ENCODE results near the gene POU4F3.
"Not testable (repeated sequence)": the region's sequence is repeated elsewhere in the genome, so short reads cannot be mapped to it uniquely, and the experiment has no call there.

POU4F3 gene, protein sequence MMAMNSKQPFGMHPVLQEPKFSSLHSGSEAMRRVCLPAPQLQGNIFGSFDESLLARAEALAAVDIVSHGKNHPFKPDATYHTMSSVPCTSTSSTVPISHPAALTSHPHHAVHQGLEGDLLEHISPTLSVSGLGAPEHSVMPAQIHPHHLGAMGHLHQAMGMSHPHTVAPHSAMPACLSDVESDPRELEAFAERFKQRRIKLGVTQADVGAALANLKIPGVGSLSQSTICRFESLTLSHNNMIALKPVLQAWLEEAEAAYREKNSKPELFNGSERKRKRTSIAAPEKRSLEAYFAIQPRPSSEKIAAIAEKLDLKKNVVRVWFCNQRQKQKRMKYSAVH

DNA sequence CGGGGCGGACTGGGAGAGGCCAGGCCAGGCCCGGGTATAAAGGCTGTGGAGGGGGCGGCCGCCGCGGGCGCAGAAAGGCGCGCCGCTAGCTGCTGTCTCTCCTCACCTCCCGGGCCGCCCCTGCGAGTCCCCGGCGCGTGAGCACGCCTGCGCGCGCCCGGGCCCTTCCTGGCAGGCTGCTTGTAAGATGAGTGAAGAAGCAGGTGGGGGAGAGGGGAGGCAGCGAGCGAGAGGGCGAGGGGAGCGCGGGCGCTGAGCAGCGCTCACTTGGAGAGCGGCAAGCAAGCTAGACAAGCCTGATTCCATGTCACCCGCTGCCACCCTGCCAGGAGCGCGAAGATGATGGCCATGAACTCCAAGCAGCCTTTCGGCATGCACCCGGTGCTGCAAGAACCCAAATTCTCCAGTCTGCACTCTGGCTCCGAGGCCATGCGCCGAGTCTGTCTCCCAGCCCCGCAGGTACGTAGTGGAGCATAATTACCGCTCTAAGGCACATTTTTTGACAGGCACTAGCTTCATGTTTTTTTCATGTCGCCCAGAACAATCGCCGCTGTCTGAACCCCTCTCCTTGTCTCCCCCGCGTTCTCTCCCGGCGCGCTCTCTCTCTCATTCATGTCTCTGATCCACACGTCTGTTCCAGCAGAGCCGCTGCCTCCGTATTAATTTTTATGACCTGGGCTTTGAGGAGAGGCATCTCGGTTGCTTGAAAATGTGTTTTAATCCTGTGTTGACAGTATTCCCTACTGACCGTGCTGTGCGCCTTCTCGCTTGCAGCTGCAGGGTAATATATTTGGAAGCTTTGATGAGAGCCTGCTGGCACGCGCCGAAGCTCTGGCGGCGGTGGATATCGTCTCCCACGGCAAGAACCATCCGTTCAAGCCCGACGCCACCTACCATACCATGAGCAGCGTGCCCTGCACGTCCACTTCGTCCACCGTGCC lies at the start of gene POU4F3:
Gene POU4F3, plus strand, starts transcription at position 66 of the 941 bp plus-strand sequence. Its CDS starts 274 bp downstream, at position 340.
- Histone ChIP-seq H3K4me1 (ENCODE audit: control insufficient read depth, insufficient read depth, low read length) (no peaks in the 10 kb centered on the region), H3K9ac (ENCODE audit: low read depth, low read length) (no peak within 1 kb of the TSS), H3K9me3 (ENCODE audit: control insufficient read depth, insufficient read depth, low read length) (no peaks in the 10 kb centered on the region), H3K4me3 (ENCODE audit: low read depth, low read length) (peak within 1 kb of the TSS; percentile 54), H3K27me3 (ENCODE audit: control insufficient read depth, insufficient read depth, low read length) (peaks cover 100% of the 10 kb centered on the region), H3K36me3 (ENCODE audit: control insufficient read depth, insufficient read depth, low read length) (no peaks in the 10 kb centered on the region)

DNA sequence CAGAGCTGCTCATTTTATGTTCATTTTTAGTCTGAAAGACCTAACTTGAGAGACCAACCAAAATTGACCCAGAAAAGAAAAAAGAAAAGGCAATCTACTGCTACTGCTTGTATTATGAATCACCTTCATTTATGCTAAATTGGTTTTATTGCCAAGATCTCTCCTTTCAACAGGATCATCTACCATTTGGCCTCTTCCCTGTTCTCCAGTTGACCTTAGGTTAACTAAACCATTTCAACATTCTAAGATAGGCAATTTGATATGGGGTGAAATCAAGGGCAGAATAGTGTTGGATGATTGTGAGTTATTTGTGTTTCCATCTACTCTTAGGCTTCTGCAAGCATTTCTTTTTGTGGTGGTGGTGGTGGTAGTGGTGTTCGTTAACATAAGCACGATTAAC lies 48.3 kb upstream of the POU4F3 start:
- Histone ChIP-seq H3K27me3 (ENCODE audit: control insufficient read depth, insufficient read depth, low read length) (no peaks in the 10 kb centered on the region), H3K4me1 (ENCODE audit: control insufficient read depth, insufficient read depth, low read length) (no peaks in the 10 kb centered on the region), H3K9ac (ENCODE audit: low read depth, low read length) (no peak overlapping the region), H3K9me3 (ENCODE audit: control insufficient read depth, insufficient read depth, low read length) (no peaks in the 10 kb centered on the region), H3K36me3 (ENCODE audit: control insufficient read depth, insufficient read depth, low read length) (peaks cover 2% of the 10 kb centered on the region), H3K4me3 (ENCODE audit: low read depth, low read length) (no peak overlapping the region)

DNA sequence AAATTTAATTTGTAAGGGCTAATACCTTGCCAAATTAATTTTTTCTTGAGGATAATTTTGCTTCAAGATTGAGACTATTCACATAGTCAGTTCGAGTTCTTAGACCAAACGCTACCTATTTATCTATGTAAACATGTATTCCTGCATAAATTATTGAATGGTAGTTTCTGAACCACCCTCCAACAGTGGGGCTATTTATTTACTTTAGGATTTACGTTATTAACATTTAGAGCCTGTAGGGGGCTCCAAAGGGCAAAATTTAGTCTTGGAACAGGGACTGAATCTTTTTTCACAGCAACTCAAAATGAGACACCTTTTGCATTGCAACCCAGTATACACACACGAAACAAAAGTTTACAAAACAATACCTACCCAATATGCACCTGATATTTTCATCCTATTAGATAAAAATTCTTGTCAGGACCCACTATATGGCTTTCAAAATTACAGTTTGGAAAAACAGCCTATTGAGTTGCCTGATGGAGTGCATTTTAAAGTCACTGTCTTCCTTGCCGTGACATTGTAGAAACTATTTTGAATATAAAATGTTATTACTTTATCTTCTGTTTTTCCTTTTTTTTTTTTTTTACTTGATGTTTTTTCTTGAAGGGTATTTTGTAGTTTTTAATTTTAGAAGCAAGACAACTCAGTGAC lies 47.1 kb upstream of the POU4F3 start:
- H3K4me3 ChIP-seq (ENCODE audit: low read depth, low read length), result no peak overlapping the region
- H3K9ac ChIP-seq (ENCODE audit: low read depth, low read length), result no peak overlapping the region
- H3K9me3 ChIP-seq (ENCODE audit: control insufficient read depth, insufficient read depth, low read length), result no peaks in the 10 kb centered on the region
- no peaks in the 10 kb centered on the region for H3K27me3 ChIP-seq (ENCODE audit: control insufficient read depth, insufficient read depth, low read length)
- H3K4me1 ChIP-seq (ENCODE audit: control insufficient read depth, insufficient read depth, low read length), result no peaks in the 10 kb centered on the region
- H3K36me3 ChIP-seq (ENCODE audit: control insufficient read depth, insufficient read depth, low read length), result no peaks in the 10 kb centered on the region

DNA sequence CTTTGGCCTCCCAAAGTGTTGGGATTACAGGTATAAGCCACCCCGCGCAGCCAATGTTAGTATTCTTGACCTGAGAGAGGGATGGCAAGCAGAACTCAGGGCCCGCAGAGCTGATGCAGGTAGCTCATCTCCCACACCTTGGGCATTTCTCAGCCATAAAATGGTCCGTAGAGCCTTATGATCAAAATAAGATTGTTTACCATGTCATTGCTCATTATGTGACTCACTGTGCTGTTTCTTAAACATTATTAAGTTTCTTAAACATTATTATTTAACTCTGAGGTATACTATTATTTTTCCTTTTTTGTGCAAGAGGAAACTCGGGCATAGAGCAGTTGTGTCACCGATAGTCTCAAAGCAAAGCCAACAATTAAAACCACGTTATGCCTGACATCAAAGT lies 42.4 kb upstream of the POU4F3 start:
- Histone ChIP-seq H3K4me1 (ENCODE audit: control insufficient read depth, insufficient read depth, low read length) (no peaks in the 10 kb centered on the region), H3K36me3 (ENCODE audit: control insufficient read depth, insufficient read depth, low read length) (no peaks in the 10 kb centered on the region), H3K4me3 (ENCODE audit: low read depth, low read length) (no peak overlapping the region), H3K27me3 (ENCODE audit: control insufficient read depth, insufficient read depth, low read length) (no peaks in the 10 kb centered on the region), H3K9ac (ENCODE audit: low read depth, low read length) (no peak overlapping the region), H3K9me3 (ENCODE audit: control insufficient read depth, insufficient read depth, low read length) (no peaks in the 10 kb centered on the region)

DNA sequence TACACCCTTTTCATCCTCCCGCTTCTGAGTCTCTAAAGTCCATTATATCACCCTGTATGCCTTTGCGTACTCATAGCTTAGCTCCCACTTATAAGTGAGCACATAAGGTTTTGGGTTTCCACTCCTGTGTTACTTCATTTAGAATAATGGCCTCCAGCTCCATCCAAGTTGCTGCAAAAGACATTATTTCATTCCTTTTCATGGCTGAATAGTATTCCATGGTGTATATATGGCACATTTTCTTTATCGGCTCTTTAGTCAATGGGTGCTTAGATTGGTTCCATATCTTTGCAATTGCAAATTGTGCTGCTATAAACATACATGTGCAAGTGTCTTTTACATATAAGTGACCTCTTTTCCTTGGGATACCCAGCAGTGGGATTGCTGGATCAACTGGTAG lies 39.7 kb upstream of the POU4F3 start:
- not testable (repeated sequence) for H3K9me3 ChIP-seq (ENCODE audit: control insufficient read depth, insufficient read depth, low read length); H3K9ac ChIP-seq (ENCODE audit: low read depth, low read length); H3K36me3 ChIP-seq (ENCODE audit: control insufficient read depth, insufficient read depth, low read length); H3K4me3 ChIP-seq (ENCODE audit: low read depth, low read length); H3K27me3 ChIP-seq (ENCODE audit: control insufficient read depth, insufficient read depth, low read length); H3K4me1 ChIP-seq (ENCODE audit: control insufficient read depth, insufficient read depth, low read length)

DNA sequence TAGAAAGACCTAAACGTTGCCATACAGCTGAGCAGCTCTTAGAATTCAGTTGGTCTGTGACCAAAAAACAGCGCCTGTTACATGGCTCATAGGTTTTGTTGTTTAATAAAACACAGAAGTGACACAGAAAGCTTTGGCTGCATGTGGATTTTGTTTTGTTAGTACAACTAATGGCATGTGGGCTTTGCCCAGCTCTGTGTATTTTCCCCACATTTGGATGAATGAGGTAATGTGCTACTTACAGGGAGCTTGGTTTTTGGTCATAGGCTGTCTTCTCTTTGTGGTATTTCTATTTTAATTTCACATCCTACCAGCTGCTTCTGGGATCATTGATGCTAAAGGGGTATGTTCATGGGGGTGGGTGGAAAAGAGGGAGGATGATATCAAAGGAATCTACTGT lies 37.0 kb upstream of the POU4F3 start:
- no peak overlapping the region for H3K9ac ChIP-seq (ENCODE audit: low read depth, low read length)
- H3K9me3 ChIP-seq (ENCODE audit: control insufficient read depth, insufficient read depth, low read length), result no peaks in the 10 kb centered on the region
- no peaks in the 10 kb centered on the region for H3K4me1 ChIP-seq (ENCODE audit: control insufficient read depth, insufficient read depth, low read length)
- no peak overlapping the region for H3K4me3 ChIP-seq (ENCODE audit: low read depth, low read length)
- H3K36me3 ChIP-seq (ENCODE audit: control insufficient read depth, insufficient read depth, low read length), result no peaks in the 10 kb centered on the region
- no peaks in the 10 kb centered on the region for H3K27me3 ChIP-seq (ENCODE audit: control insufficient read depth, insufficient read depth, low read length)

DNA sequence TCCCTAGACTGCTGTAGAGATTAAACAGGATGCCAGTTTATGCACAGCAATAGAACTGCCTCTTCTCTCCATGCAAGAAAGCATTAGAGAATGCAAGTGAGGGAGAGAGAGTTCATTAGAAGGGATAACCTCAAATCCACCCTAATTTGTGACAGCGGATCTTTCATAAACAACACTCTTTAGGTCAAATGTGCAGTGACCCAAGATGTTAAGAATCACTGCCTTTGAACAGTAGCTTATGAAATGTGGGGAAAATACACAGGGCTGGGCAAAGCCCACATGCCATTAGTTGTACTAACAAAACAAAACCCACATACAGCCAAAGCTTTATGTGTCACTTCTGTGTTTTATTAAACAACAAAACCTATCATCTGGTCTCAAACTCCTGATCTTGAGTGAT lies 36.2 kb upstream of the POU4F3 start:
- no peak overlapping the region for H3K4me3 ChIP-seq (ENCODE audit: low read depth, low read length)
- no peaks in the 10 kb centered on the region for H3K9me3 ChIP-seq (ENCODE audit: control insufficient read depth, insufficient read depth, low read length)
- no peaks in the 10 kb centered on the region for H3K4me1 ChIP-seq (ENCODE audit: control insufficient read depth, insufficient read depth, low read length)
- H3K9ac ChIP-seq (ENCODE audit: low read depth, low read length), result no peak overlapping the region
- no peaks in the 10 kb centered on the region for H3K27me3 ChIP-seq (ENCODE audit: control insufficient read depth, insufficient read depth, low read length)
- H3K36me3 ChIP-seq (ENCODE audit: control insufficient read depth, insufficient read depth, low read length), result no peaks in the 10 kb centered on the region

DNA sequence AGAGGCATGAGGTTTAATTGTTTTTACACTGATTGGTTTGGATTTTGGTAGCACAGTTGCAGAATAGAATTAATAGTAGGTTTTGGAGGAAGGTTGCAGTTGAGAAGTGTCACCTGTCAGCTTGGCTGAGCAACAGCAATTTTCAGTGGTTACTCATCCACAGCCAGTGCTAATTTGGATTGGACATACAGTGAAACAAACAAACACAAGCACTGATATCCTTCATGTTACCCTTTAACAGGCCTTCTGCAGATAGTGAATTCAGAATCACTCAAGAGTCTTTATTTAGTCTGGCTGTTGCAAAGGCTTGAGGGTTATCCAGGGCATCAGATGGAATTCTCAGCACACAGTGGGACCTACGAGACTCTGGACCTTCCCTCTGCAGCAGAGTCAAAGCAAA lies 31.8 kb upstream of the POU4F3 start:
- Histone ChIP-seq H3K4me3 (ENCODE audit: low read depth, low read length) (no peak overlapping the region), H3K9me3 (ENCODE audit: control insufficient read depth, insufficient read depth, low read length) (no peaks in the 10 kb centered on the region), H3K27me3 (ENCODE audit: control insufficient read depth, insufficient read depth, low read length) (no peaks in the 10 kb centered on the region), H3K36me3 (ENCODE audit: control insufficient read depth, insufficient read depth, low read length) (no peaks in the 10 kb centered on the region), H3K9ac (ENCODE audit: low read depth, low read length) (no peak overlapping the region), H3K4me1 (ENCODE audit: control insufficient read depth, insufficient read depth, low read length) (no peaks in the 10 kb centered on the region)

DNA sequence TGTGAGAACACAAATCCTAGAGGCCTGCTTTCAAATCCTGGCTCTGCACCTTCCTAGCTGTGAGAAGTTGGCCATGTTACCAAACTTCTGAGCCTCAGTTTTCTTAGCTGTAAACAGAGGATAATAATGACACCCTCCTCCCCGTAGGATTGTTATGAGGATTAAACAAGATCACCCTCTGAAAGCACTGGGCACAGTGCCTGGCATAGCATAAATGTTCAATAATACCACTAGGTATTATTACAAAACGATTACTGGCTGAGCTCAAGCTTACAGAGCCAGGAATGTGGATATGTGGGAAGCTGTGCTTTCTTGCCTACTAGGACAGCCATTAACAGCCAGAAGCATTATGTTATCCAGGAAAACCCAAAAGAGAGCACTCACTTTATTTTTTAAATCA lies 30.8 kb upstream of the POU4F3 start:
- Histone ChIP-seq H3K4me3 (ENCODE audit: low read depth, low read length) (no peak overlapping the region), H3K4me1 (ENCODE audit: control insufficient read depth, insufficient read depth, low read length) (no peaks in the 10 kb centered on the region), H3K9ac (ENCODE audit: low read depth, low read length) (no peak overlapping the region), H3K36me3 (ENCODE audit: control insufficient read depth, insufficient read depth, low read length) (no peaks in the 10 kb centered on the region), H3K9me3 (ENCODE audit: control insufficient read depth, insufficient read depth, low read length) (no peaks in the 10 kb centered on the region), H3K27me3 (ENCODE audit: control insufficient read depth, insufficient read depth, low read length) (no peaks in the 10 kb centered on the region)

DNA sequence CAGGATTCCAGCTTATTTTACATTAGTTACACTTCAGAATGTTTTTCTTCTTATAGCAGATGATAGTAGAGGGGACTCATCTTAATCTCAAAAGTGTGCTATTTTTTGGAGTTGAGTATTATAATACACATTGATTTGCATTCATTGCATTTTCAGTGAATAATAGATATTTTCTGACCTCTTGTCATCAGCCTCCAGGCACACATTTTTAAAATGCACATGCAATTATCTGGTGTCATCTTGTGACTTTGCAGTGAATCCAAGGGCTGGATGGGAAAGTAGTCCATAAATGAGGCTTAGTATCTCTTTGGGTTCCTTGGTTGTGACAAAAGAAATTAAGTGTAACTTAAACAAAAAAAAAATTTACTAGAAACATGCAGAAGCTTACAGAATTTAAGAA lies 28.1 kb upstream of the POU4F3 start:
- H3K4me3 ChIP-seq (ENCODE audit: low read depth, low read length), result no peak overlapping the region
- H3K9me3 ChIP-seq (ENCODE audit: control insufficient read depth, insufficient read depth, low read length), result no peaks in the 10 kb centered on the region
- H3K27me3 ChIP-seq (ENCODE audit: control insufficient read depth, insufficient read depth, low read length), result no peaks in the 10 kb centered on the region
- H3K4me1 ChIP-seq (ENCODE audit: control insufficient read depth, insufficient read depth, low read length), result no peaks in the 10 kb centered on the region
- no peak overlapping the region for H3K9ac ChIP-seq (ENCODE audit: low read depth, low read length)
- H3K36me3 ChIP-seq (ENCODE audit: control insufficient read depth, insufficient read depth, low read length), result no peaks in the 10 kb centered on the region

DNA sequence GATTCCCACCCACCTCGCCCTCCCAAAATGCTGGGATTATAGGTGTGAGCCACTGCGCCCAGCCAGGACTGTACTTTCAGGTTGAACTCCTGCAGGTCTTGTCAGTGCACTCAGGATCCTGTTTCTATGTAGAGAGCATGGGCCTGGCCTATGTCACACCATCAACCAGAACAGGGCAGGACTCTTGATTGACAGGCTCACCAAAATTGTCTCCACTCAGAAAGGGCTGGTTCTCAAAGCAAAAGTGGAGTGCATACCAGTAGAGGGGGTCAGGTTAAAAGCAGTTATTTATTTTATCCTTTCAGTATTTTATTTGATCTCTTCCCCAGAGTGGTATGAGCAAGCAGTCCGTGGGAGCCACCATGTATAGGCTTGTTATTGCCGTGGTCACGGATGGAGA lies 27.4 kb upstream of the POU4F3 start:
- H3K9me3 ChIP-seq (ENCODE audit: control insufficient read depth, insufficient read depth, low read length), result no peaks in the 10 kb centered on the region
- H3K4me1 ChIP-seq (ENCODE audit: control insufficient read depth, insufficient read depth, low read length), result no peaks in the 10 kb centered on the region
- no peaks in the 10 kb centered on the region for H3K27me3 ChIP-seq (ENCODE audit: control insufficient read depth, insufficient read depth, low read length)
- H3K4me3 ChIP-seq (ENCODE audit: low read depth, low read length), result no peak overlapping the region
- no peaks in the 10 kb centered on the region for H3K36me3 ChIP-seq (ENCODE audit: control insufficient read depth, insufficient read depth, low read length)
- H3K9ac ChIP-seq (ENCODE audit: low read depth, low read length), result no peak overlapping the region

Measured in iPS-15b (cell line).